AG10803 (cell line): Measurements from ENCODE around the gene KLHL36.

Source experiments
- DNase-seq: peaks from one replicate; pipeline ENCODE4 v3.0.0; 2010; ENCODE audit warnings: low read depth
- H3K4me3 ChIP-seq: 2 replicates; pipeline ENCODE4 v1.5.1; 2011; ENCODE audit warnings: mild to moderate bottlenecking, low read length, control low read depth
- TF ChIP-seq, protein P1 (sequence below): conservative IDR thresholded peaks from 2 replicates; pipeline ENCODE4 v1.5.1; 2011; ENCODE audit warnings: mild to moderate bottlenecking, low read length, control low read depth, inconsistent platforms

The KLHL36 gene

GRCh38 chr16:84675423-84675822 lies 27.1 kb downstream of the KLHL36 start:
- no peak overlapping the region for H3K4me3 ChIP-seq
- no peak for DNase-seq
- TF ChIP-seq, protein P1, sequence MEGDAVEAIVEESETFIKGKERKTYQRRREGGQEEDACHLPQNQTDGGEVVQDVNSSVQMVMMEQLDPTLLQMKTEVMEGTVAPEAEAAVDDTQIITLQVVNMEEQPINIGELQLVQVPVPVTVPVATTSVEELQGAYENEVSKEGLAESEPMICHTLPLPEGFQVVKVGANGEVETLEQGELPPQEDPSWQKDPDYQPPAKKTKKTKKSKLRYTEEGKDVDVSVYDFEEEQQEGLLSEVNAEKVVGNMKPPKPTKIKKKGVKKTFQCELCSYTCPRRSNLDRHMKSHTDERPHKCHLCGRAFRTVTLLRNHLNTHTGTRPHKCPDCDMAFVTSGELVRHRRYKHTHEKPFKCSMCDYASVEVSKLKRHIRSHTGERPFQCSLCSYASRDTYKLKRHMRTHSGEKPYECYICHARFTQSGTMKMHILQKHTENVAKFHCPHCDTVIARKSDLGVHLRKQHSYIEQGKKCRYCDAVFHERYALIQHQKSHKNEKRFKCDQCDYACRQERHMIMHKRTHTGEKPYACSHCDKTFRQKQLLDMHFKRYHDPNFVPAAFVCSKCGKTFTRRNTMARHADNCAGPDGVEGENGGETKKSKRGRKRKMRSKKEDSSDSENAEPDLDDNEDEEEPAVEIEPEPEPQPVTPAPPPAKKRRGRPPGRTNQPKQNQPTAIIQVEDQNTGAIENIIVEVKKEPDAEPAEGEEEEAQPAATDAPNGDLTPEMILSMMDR, result no peak

- TF ChIP-seq, protein P1, result no peak
- no peak overlapping the region for H3K4me3 ChIP-seq
- DNase-seq, result no peak
Observed at GRCh38 chr16:84675884-84676283, 27.6 kb downstream of the KLHL36 start.

- no peak overlapping the region for H3K4me3 ChIP-seq
- TF ChIP-seq, protein P1, result no peak
- no peak for DNase-seq
Observed at GRCh38 chr16:84677017-84677803, 28.9 kb downstream of the KLHL36 start.

GRCh38 chr16:84677849-84678248 lies 29.5 kb downstream of the KLHL36 start:
- no peak for DNase-seq
- no peak overlapping the region for H3K4me3 ChIP-seq
- TF ChIP-seq, protein P1, result no peak

DNA sequence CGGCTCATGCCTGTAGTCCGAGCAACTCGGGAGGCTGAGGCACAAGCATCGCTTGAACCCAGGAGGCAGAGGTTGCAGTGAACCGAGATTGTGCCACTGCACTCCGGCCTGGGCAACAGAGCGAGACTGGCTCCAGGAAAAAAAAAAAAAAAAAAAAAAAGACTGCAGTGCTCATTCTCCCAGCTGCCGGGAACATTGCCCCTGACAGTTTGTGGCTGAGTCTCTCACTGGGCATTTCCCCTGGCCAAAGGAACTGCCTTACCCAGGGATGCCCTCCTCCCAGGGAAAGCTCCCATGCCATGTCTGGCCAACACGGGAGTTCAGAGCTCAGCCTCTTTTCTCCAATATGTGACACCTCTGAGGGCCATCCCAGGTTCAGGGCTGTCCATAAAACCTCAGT lies 30.2 kb downstream of the KLHL36 start:
- DNase-seq, result no peak
- TF ChIP-seq, protein P1, result no peak
- H3K4me3 ChIP-seq, result no peak overlapping the region

- DNase-seq, result no peak
- TF ChIP-seq, protein P1, result no peak
- no peak overlapping the region for H3K4me3 ChIP-seq
Observed at GRCh38 chr16:84680165-84680842, 32.0 kb downstream of the KLHL36 start.
